ENCODE data around the gene SLC6A8. TPM values are rescaled to one million over a fixed set of nuclear protein-coding genes. Genes with fewer than 3 reads are reported as not detected.

The SLC6A8 gene
- polyA plus RNA-seq, 1 experiment: 11.9 TPM

- Histone ChIP-seq H3K27me3 (ENCODE audit: control insufficient read depth, insufficient read depth, low read length) (no peaks in the 10 kb centered on the region), H3K4me3 (ENCODE audit: low read depth, low read length) (peak within 1 kb of the TSS; percentile 70), H3K36me3 (ENCODE audit: control insufficient read depth, insufficient read depth, low read length) (peaks cover 8% of the 10 kb centered on the region)
- no peak for TF ChIP-seq CTCF (IDR thresholded peaks at IDR 0.05; ENCODE audit: insufficient read depth, low read depth, low read length)
- CTCF ChIA-PET: no interaction called here
- DNase-seq (ENCODE audit: low read depth): peak; percentile 28
- POLR2A ChIA-PET: interaction anchor here (0.6 kb wide), 1 partner anchor 816 kb away, joined by 7 read pairs; no protein-coding TSS in a partner anchor
These were observed 36.7 kb downstream of the SLC6A8 start, which contains the start of the genes ABCD1 and BCAP31 for GRCh38 chrX:153724252-153725038. Gene ABCD1 (plus strand): TSS chrX:153724856. CDS start chrX:153725267, 411 bp downstream. Gene BCAP31 (minus strand): TSS chrX:153724387. CDS start chrX:153723244, 1,143 bp downstream.

GRCh38 chrX:153725039-153725831, 37.5 kb downstream of the SLC6A8 start:
- peaks cover 3% of the 10 kb centered on the region for H3K36me3 ChIP-seq (ENCODE audit: control insufficient read depth, insufficient read depth, low read length)
- ChIA-PET CTCF (interaction anchor here (1.0 kb wide), 1 partner anchor 20 kb away, joined by 3 read pairs; no protein-coding TSS in a partner anchor), POLR2A (no interaction called here)
- peak overlapping the region; percentile 42 for H3K4me3 ChIP-seq (ENCODE audit: low read depth, low read length)
- H3K27me3 ChIP-seq (ENCODE audit: control insufficient read depth, insufficient read depth, low read length): no peaks in the 10 kb centered on the region
- no peak for DNase-seq (ENCODE audit: low read depth)
- TF ChIP-seq CTCF (IDR thresholded peaks at IDR 0.05; ENCODE audit: insufficient read depth, low read depth, low read length): no peak

GRCh38 chrX:153725832-153726285, 38.1 kb downstream of the SLC6A8 start:
- Histone ChIP-seq H3K27me3 (ENCODE audit: control insufficient read depth, insufficient read depth, low read length) (no peaks in the 10 kb centered on the region), H3K4me3 (ENCODE audit: low read depth, low read length) (peak overlapping the region; percentile 8; the same call in 1 of the 2 replicates), H3K36me3 (ENCODE audit: control insufficient read depth, insufficient read depth, low read length) (no peaks in the 10 kb centered on the region)
- DNase-seq (ENCODE audit: low read depth): no peak
- CTCF ChIA-PET: interaction anchor here (1.0 kb wide), 1 partner anchor 21 kb away, joined by 3 read pairs; no protein-coding TSS in a partner anchor
- TF ChIP-seq CTCF (IDR thresholded peaks at IDR 0.05; ENCODE audit: insufficient read depth, low read depth, low read length): no peak
- POLR2A ChIA-PET: no interaction called here

DNA sequence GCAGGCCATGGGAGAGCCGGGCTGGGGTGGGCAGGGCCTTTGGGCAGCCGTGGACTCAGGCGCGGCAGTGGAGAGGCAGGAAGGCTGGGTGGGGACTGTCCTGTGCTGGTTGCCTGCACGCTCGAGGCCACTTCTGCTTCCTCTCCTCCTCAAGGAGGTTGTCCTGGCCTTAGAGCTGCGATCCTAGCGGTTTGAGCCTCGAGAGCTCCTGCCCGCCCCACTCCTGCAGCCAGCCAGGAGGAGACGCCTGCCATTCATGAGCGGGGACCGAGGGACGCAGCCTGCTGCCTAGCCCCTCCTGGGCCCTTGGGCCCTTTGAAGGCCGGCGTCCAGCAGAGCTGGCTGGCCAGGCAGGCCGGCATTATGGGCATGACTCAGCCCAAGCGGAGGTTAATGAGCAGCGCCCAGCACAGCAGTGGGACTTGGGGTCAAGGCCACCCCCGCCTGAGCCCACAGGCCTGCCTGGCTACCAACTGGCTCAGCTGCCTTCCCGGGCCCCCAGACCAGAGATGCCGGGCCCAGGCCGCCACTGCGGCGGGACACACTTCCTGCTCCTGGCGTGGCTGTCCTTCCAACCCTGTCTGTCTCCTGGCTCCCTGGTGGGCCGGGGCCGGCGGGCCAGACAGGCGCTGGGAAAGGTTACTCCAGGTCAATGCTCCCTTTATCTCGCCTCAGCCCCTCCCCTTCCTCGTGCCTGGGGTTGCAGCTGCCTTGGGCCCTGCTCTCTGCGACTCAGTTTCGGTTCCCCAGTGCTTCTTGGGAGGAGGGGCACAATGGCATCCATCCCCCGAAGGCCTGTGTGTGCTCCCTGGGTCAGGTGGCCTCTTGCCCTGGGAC, 38.8 kb downstream of the SLC6A8 start:
- DNase-seq (ENCODE audit: low read depth): no peak
- ChIA-PET POLR2A (no interaction called here), CTCF (interaction anchor here (1.0 to 1.2 kb wide), 2 partner anchors 18 to 22 kb away, joined by 3 read pairs; no protein-coding TSS in a partner anchor)
- TF ChIP-seq CTCF (IDR thresholded peaks at IDR 0.05; ENCODE audit: insufficient read depth, low read depth, low read length): no peak
- Histone ChIP-seq H3K36me3 (ENCODE audit: control insufficient read depth, insufficient read depth, low read length) (no peaks in the 10 kb centered on the region), H3K4me3 (ENCODE audit: low read depth, low read length) (peak overlapping the region; percentile 8), H3K27me3 (ENCODE audit: control insufficient read depth, insufficient read depth, low read length) (no peaks in the 10 kb centered on the region)

Measured in BJ (cell line).